Endothelial cell (in vitro differentiated cells): ENCODE measurements around the gene OTOGL. TPM values are rescaled to one million over a fixed set of nuclear protein-coding genes. Genes with fewer than 3 reads are reported as not detected.

Experiments
- DNase-seq: peaks from one replicate; pipeline ENCODE4 v3.0.0; 2021; ENCODE audit warnings: low spot score
- H3K27ac Mint-ChIP-seq: one replicate; pipeline ENCODE4 v1.8.0; 2021; ENCODE audit warnings: mixed read lengths, inconsistent platforms; ENCODE audit not compliant: unreplicated experiment
- H3K27me3 Mint-ChIP-seq: one replicate; pipeline ENCODE4 v1.8.0; 2021; ENCODE audit warnings: mild to moderate bottlenecking, moderate library complexity, mixed read lengths, inconsistent platforms; ENCODE audit not compliant: unreplicated experiment
- H3K36me3 Mint-ChIP-seq: one replicate; pipeline ENCODE4 v1.8.0; 2021; ENCODE audit warnings: mild to moderate bottlenecking, low read depth, mixed read lengths, inconsistent platforms; ENCODE audit not compliant: unreplicated experiment
- H3K4me1 Mint-ChIP-seq: one replicate; pipeline ENCODE4 v1.8.0; 2021; ENCODE audit warnings: mild to moderate bottlenecking, mixed read lengths, inconsistent platforms; ENCODE audit not compliant: unreplicated experiment
- H3K4me3 Mint-ChIP-seq: one replicate; pipeline ENCODE4 v1.8.0; 2021; ENCODE audit warnings: mild to moderate bottlenecking, mixed read lengths, inconsistent platforms; ENCODE audit not compliant: unreplicated experiment
- H3K9me3 Mint-ChIP-seq: one replicate; pipeline ENCODE4 v1.8.0; 2021; ENCODE audit warnings: mixed read lengths, inconsistent platforms; ENCODE audit not compliant: unreplicated experiment
- CTCF ChIP-seq: fragments of 200-600 bp; sonication (generic); IDR thresholded peaks from one replicate; pipeline ENCODE4 v1.5.0; 2021; ENCODE audit warnings: antibody characterized with exemption; ENCODE audit not compliant: unreplicated experiment
- total RNA-seq: library from RNA; stranded (reverse); fragmentation: NEBNext Ultra II Directional; extraction: Animal tissue kit (Norgen Biotek cat#: 25700); gene quantifications from one replicate; pipeline ENCODE4 v1.2.1, GENCODE V29; 2021; ENCODE audit not compliant: unreplicated experiment

Gene OTOGL
- total RNA-seq, 1 donor from 2014 or later, result 0.31 TPM

- TF ChIP-seq CTCF, result no peak
- no peak for DNase-seq
- Mint-ChIP-seq H3K4me3 (no peak overlapping the region), H3K36me3 (no peaks in the 10 kb centered on the region), H3K27ac (no peak overlapping the region), H3K9me3 (no peaks in the 10 kb centered on the region), H3K27me3 (peaks cover 1% of the 10 kb centered on the region), H3K4me1 (peaks cover 8% of the 10 kb centered on the region)
Measured at GRCh38 chr12:80121661-80122060, 22.3 kb downstream of the OTOGL start.

GRCh38 chr12:80129895-80130530 is 30.7 kb downstream of the OTOGL start:
- no peaks in the 10 kb centered on the region for H3K27me3 Mint-ChIP-seq
- no peaks in the 10 kb centered on the region for H3K4me1 Mint-ChIP-seq
- DNase-seq, result no peak
- TF ChIP-seq CTCF, result no peak
- no peak overlapping the region for H3K27ac Mint-ChIP-seq
- no peak overlapping the region for H3K4me3 Mint-ChIP-seq
- H3K9me3 Mint-ChIP-seq, result no peaks in the 10 kb centered on the region
- no peaks in the 10 kb centered on the region for H3K36me3 Mint-ChIP-seq

DNA sequence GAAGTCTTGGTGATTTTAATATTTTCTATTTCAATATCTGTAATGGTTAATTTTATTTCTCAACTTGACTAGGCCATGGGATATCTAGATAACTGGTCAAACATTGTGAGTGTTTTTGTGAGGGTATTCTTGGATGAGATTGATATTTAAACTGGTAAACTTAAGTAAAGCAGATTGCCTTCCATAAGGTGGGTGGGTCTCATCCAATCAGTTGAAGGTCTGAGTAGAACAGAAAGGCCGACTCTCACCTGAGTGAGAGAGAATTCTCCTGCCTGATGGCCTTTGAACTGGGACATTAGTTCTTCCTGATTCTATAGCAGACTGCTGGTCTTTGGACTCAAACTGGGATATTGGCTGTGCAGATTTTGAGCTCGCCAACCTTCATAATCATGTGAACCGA is 36.3 kb downstream of the OTOGL start:
- Mint-ChIP-seq H3K9me3 (no peaks in the 10 kb centered on the region), H3K27ac (no peak overlapping the region), H3K27me3 (no peaks in the 10 kb centered on the region), H3K4me3 (no peak overlapping the region), H3K4me1 (no peaks in the 10 kb centered on the region), H3K36me3 (no peaks in the 10 kb centered on the region)
- no peak for DNase-seq
- no peak for TF ChIP-seq CTCF

DNA sequence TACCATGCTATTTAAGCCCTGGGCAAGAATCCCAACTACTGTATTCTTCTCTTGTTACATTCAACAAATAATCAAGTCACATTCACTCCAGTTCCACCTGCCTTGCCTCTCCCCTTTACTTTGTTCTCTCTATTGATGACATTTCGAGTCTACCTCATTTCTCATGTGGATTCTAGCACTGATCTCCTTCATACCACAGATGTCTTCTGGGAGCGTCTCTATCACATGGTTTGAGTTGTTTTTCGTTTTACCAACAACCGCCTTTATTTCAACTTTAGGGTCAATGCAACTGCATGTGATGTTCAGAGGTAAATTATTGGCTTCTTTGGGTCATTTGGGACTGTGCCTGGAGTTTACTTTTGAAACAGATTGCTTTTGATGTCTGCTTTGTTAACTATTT is 40.7 kb downstream of the OTOGL start:
- H3K27me3 Mint-ChIP-seq, result no peaks in the 10 kb centered on the region
- no peak for TF ChIP-seq CTCF
- no peak overlapping the region for H3K27ac Mint-ChIP-seq
- no peaks in the 10 kb centered on the region for H3K36me3 Mint-ChIP-seq
- no peaks in the 10 kb centered on the region for H3K9me3 Mint-ChIP-seq
- no peak overlapping the region for H3K4me3 Mint-ChIP-seq
- no peak for DNase-seq
- H3K4me1 Mint-ChIP-seq, result no peaks in the 10 kb centered on the region

- Mint-ChIP-seq H3K36me3 (no peaks in the 10 kb centered on the region), H3K4me1 (no peaks in the 10 kb centered on the region), H3K9me3 (no peaks in the 10 kb centered on the region), H3K4me3 (no peak overlapping the region), H3K27me3 (no peaks in the 10 kb centered on the region), H3K27ac (no peak overlapping the region)
- no peak for TF ChIP-seq CTCF
- no peak for DNase-seq
Measured at GRCh38 chr12:80142640-80143039, 43.3 kb downstream of the OTOGL start.
